GM21737 (cell line): Measurements from ENCODE around the gene S100A12.

Experiments
- ATAC-seq: cut with Tn5 transposase; IDR thresholded peaks from one replicate; pipeline ENCODE4 v1.9.1; 2021; ENCODE audit warnings: mild to moderate bottlenecking, moderate library complexity; ENCODE audit not compliant: unreplicated experiment

S100A12 gene

GRCh38 chr1:153337980-153338853, 37.2 kb downstream of the S100A12 start:
- no peak for ATAC-seq

GRCh38 chr1:153336650-153337049, 38.8 kb downstream of the S100A12 start:
- no peak for ATAC-seq

- ATAC-seq: no peak
These were observed 41.5 kb downstream of the S100A12 start for GRCh38 chr1:153333902-153334301.

GRCh38 chr1:153324912-153325311, 50.5 kb downstream of the S100A12 start:
- no peak for ATAC-seq
